Measurements from ENCODE around the gene DLEC1. TPM values are rescaled to one million over a fixed set of nuclear protein-coding genes. Genes with fewer than 3 reads are reported as not detected.

Gene DLEC1
- total and polyA plus RNA-seq, 9 of the 15 experiments (the other 6 are each of a cell fraction or from before 2014, with no cell fraction given), result 0.07 to 0.08 TPM; not detected in 7

- no peak for TF ChIP-seq STAG1 (CRISPR knock-in tag; IDR thresholded peaks at IDR 0.05; ENCODE audit: borderline replicate concordance)
- no peak for TF ChIP-seq LEF1 (IDR thresholded peaks at IDR 0.05)
- no peak for TF ChIP-seq C11orf30 (IDR thresholded peaks at IDR 0.05; ENCODE audit: low read depth)
- TF ChIP-seq ZNF699 (CRISPR knock-in tag; IDR thresholded peaks at IDR 0.05; ENCODE audit: insufficient replicate concordance), result no peak
- TF ChIP-seq KDM2B (CRISPR knock-in tag; IDR thresholded peaks at IDR 0.05), result no peak
- TF ChIP-seq AFF4 (CRISPR knock-in tag; IDR thresholded peaks at IDR 0.05), result peak; percentile 48; the same call in 1 of the 2 replicates
- no peak for TF ChIP-seq RAD51 (IDR thresholded peaks at IDR 0.05; ENCODE audit: borderline replicate concordance, low read depth)
- TF ChIP-seq, protein P1, sequence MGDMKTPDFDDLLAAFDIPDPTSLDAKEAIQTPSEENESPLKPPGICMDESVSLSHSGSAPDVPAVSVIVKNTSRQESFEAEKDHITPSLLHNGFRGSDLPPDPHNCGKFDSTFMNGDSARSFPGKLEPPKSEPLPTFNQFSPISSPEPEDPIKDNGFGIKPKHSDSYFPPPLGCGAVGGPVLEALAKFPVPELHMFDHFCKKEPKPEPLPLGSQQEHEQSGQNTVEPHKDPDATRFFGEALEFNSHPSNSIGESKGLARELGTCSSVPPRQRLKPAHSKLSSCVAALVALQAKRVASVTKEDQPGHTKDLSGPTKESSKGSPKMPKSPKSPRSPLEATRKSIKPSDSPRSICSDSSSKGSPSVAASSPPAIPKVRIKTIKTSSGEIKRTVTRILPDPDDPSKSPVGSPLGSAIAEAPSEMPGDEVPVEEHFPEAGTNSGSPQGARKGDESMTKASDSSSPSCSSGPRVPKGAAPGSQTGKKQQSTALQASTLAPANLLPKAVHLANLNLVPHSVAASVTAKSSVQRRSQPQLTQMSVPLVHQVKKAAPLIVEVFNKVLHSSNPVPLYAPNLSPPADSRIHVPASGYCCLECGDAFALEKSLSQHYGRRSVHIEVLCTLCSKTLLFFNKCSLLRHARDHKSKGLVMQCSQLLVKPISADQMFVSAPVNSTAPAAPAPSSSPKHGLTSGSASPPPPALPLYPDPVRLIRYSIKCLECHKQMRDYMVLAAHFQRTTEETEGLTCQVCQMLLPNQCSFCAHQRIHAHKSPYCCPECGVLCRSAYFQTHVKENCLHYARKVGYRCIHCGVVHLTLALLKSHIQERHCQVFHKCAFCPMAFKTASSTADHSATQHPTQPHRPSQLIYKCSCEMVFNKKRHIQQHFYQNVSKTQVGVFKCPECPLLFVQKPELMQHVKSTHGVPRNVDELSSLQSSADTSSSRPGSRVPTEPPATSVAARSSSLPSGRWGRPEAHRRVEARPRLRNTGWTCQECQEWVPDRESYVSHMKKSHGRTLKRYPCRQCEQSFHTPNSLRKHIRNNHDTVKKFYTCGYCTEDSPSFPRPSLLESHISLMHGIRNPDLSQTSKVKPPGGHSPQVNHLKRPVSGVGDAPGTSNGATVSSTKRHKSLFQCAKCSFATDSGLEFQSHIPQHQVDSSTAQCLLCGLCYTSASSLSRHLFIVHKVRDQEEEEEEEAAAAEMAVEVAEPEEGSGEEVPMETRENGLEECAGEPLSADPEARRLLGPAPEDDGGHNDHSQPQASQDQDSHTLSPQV (IDR thresholded peaks at IDR 0.05), result no peak; the same call in 1 of the 2 replicates
- no peak for TF ChIP-seq SRF (CRISPR knock-in tag; IDR thresholded peaks at IDR 0.05)
- no peak for TF ChIP-seq MED1 (CRISPR knock-in tag; IDR thresholded peaks at IDR 0.05; ENCODE audit: borderline replicate concordance)
- TF ChIP-seq L3MBTL2 (IDR thresholded peaks at IDR 0.05), result no peak; the same call in 1 of the 2 replicates
- TF ChIP-seq RERE (CRISPR knock-in tag; IDR thresholded peaks at IDR 0.05; ENCODE audit: borderline replicate concordance), result no peak
- TF ChIP-seq XRCC5 (IDR thresholded peaks at IDR 0.05; ENCODE audit: low read depth, low read length), result no peak
These were observed 99.6 kb downstream of the DLEC1 start, which contains the start of gene MYD88 (continued) for GRCh38 chr3:38138349-38139190.
